Measurements from ENCODE around the gene PHF13.

The PHF13 gene

DNA sequence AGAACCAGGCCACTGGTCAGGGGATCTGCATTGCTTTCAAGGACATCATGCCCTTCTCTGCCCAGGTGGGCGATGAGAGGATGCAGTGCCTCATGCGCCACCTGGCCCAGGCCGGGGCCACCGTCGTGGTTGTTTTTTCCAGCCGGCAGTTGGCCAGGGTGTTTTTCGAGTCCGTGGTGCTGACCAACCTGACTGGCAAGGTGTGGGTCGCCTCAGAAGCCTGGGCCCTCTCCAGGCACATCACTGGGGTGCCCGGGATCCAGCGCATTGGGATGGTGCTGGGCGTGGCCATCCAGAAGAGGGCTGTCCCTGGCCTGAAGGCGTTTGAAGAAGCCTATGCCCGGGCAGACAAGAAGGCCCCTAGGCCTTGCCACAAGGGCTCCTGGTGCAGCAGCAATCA, 38.7 kb upstream of the PHF13 start:
- no peak overlapping the region for H3K4me3 ChIP-seq (ENCODE audit: low read depth, low read length)
- TF ChIP-seq, protein P1, sequence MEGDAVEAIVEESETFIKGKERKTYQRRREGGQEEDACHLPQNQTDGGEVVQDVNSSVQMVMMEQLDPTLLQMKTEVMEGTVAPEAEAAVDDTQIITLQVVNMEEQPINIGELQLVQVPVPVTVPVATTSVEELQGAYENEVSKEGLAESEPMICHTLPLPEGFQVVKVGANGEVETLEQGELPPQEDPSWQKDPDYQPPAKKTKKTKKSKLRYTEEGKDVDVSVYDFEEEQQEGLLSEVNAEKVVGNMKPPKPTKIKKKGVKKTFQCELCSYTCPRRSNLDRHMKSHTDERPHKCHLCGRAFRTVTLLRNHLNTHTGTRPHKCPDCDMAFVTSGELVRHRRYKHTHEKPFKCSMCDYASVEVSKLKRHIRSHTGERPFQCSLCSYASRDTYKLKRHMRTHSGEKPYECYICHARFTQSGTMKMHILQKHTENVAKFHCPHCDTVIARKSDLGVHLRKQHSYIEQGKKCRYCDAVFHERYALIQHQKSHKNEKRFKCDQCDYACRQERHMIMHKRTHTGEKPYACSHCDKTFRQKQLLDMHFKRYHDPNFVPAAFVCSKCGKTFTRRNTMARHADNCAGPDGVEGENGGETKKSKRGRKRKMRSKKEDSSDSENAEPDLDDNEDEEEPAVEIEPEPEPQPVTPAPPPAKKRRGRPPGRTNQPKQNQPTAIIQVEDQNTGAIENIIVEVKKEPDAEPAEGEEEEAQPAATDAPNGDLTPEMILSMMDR (IDR thresholded peaks at IDR 0.05; ENCODE audit: borderline replicate concordance, insufficient read depth, low read depth, low read length) = no peak

DNA sequence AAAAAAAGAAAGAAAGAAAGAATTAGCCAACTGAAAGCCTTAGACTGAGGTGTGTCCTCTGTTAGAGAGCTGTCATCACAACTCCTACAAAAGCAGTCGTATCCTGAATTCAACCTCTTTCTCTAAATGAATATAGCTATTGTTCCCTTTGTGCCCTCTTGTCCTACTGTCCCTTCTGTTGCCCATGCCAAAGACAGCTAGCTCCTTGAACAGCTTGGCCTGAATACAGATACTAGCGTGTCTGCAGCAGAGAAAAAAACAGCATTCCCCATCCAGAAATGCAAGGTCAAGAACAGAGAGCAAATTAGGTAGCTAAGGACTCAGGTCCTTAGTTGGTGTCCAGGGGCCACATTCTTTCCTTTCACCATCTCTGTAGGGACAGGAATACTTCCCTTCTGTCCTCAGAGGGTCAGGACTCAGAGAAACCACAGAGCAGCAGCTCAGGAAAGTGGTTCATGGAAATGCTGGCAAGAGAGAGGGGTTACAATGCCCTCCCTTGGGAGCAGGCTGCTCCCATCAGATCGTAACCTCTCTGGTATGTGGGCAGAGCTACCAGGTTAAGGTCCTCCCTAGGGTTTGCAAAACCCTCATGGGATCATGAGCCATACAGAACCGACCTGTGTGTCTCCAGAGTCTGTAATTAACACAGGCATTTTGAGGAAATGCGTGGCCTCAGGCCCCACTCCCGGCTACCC, 35.6 kb upstream of the PHF13 start:
- no peak overlapping the region for H3K4me3 ChIP-seq (ENCODE audit: low read depth, low read length)
- TF ChIP-seq, protein P1 (IDR thresholded peaks at IDR 0.05; ENCODE audit: borderline replicate concordance, insufficient read depth, low read depth, low read length) = no peak

DNA sequence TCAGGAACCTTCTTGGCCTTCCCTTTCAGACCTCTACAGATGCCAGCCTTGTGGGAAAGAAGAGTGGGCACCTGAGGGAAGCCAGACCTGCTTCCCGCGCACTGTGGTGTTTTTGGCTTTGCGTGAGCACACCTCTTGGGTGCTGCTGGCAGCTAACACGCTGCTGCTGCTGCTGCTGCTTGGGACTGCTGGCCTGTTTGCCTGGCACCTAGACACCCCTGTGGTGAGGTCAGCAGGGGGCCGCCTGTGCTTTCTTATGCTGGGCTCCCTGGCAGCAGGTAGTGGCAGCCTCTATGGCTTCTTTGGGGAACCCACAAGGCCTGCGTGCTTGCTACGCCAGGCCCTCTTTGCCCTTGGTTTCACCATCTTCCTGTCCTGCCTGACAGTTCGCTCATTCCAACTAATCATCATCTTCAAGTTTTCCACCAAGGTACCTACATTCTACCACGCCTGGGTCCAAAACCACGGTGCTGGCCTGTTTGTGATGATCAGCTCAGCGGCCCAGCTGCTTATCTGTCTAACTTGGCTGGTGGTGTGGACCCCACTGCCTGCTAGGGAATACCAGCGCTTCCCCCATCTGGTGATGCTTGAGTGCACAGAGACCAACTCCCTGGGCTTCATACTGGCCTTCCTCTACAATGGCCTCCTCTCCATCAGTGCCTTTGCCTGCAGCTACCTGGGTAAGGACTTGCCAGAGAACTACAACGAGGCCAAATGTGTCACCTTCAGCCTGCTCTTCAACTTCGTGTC, 34.7 kb upstream of the PHF13 start:
- no peak overlapping the region for H3K4me3 ChIP-seq (ENCODE audit: low read depth, low read length)
- TF ChIP-seq, protein P1 (IDR thresholded peaks at IDR 0.05; ENCODE audit: borderline replicate concordance, insufficient read depth, low read depth, low read length) = no peak

DNA sequence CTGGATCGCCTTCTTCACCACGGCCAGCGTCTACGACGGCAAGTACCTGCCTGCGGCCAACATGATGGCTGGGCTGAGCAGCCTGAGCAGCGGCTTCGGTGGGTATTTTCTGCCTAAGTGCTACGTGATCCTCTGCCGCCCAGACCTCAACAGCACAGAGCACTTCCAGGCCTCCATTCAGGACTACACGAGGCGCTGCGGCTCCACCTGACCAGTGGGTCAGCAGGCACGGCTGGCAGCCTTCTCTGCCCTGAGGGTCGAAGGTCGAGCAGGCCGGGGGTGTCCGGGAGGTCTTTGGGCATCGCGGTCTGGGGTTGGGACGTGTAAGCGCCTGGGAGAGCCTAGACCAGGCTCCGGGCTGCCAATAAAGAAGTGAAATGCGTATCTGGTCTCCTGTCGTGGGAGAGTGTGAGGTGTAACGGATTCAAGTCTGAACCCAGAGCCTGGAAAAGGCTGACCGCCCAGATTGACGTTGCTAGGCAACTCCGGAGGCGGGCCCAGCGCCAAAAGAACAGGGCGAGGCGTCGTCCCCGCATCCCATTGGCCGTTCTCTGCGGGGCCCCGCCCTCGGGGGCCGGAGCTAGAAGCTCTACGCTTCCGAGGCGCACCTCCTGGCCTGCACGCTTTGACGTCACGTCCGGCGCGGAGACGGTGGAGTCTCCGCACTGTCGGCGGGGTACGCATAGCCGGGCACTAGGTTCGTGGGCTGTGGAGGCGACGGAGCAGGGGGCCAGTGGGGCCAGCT, 34.0 kb upstream of the PHF13 start, which contains the start of gene ZBTB48:
ZBTB48 (plus strand) TSS at position 621 of the 745 bp plus-strand sequence. CDS start 616 bp downstream, outside the sequence.
- TF ChIP-seq, protein P1 (IDR thresholded peaks at IDR 0.05; ENCODE audit: borderline replicate concordance, insufficient read depth, low read depth, low read length) = no peak
- peak within 1 kb of the TSS; percentile 96 for H3K4me3 ChIP-seq (ENCODE audit: low read depth, low read length)

DNA sequence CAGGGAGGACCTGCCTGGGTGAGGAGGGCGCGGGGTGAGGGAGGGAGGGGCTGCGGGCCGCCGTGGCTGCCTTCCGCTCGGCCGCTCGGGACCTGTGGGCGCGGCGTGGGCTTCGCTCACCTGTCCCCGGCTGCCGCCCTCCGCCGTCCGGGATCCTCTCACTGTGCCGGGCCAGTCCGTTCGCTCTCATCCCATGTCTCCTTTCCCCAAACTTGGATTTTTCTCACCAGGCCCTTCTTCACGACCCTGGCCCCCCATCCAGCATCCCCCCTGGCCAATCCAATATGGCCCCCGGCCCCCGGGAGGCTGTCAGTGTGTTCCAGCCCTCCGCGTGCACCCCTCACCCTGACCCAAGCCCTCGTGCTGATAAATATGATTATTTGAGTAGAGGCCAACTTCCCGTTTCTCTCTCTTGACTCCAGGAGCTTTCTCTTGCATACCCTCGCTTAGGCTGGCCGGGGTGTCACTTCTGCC, 33.4 kb upstream of the PHF13 start:
- peak overlapping the region; percentile 96 for H3K4me3 ChIP-seq (ENCODE audit: low read depth, low read length)
- TF ChIP-seq, protein P1 (IDR thresholded peaks at IDR 0.05; ENCODE audit: borderline replicate concordance, insufficient read depth, low read depth, low read length) = no peak

DNA sequence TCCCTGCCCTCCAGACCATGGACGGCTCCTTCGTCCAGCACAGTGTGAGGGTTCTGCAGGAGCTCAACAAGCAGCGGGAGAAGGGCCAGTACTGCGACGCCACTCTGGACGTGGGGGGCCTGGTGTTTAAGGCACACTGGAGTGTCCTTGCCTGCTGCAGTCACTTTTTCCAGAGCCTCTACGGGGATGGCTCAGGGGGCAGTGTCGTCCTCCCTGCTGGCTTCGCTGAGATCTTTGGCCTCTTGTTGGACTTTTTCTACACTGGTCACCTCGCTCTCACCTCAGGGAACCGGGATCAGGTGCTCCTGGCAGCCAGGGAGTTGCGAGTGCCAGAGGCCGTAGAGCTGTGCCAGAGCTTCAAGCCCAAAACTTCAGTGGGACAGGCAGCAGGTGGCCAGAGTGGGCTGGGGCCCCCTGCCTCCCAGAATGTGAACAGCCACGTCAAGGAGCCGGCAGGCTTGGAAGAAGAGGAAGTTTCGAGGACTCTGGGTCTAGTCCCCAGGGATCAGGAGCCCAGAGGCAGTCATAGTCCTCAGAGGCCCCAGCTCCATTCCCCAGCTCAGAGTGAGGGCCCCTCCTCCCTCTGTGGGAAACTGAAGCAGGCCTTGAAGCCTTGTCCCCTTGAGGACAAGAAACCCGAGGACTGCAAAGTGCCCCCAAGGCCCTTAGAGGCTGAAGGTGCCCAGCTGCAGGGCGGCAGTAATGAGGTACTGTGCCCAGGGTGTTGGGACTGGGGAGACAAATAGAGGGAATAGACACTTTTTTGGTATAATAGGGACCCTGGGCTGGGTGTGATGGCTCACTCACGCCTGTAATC, 32.7 kb upstream of the PHF13 start:
- peak overlapping the region; percentile 96 for H3K4me3 ChIP-seq (ENCODE audit: low read depth, low read length)
- TF ChIP-seq, protein P1 (IDR thresholded peaks at IDR 0.05; ENCODE audit: borderline replicate concordance, insufficient read depth, low read depth, low read length) = 0 out of 2 replicates have a peak, but pooled peaks have one; percentile 7

Measured in GM12875 (cell line).